OCI-LY3 (cell line): ENCODE measurements around the gene PPP2CA.
"Not testable (repeated sequence)": the region's sequence is repeated elsewhere in the genome, so short reads cannot be mapped to it uniquely, and the experiment has no call there.

Experiments used
- H2AFZ ChIP-seq: fragments of 200-600, 300-600 bp; shearing (Covaris generic); 2 replicates; pipeline ENCODE4 v1.6.0; 2014; ENCODE audit warnings: antibody characterized with exemption, low read depth, low read length
- H3K27ac ChIP-seq: fragments of 200-600, 300-600 bp; sonication (generic); 2 replicates; pipeline ENCODE4 v1.5.1; 2014; ENCODE audit warnings: mild to moderate bottlenecking, low read length, moderate library complexity, mixed read lengths
- H3K27me3 ChIP-seq: fragments of 200-600, 300-600 bp; sonication (generic); 2 replicates; pipeline ENCODE4 v1.6.1; 2014; ENCODE audit warnings: low read depth, low read length, mixed read lengths
- H3K36me3 ChIP-seq: fragments of 200-600, 300-600 bp; sonication (generic); replicated peaks from 2 replicates; pipeline ENCODE3; 2014; ENCODE audit warnings: low read depth, low read length, mixed read lengths
- H3K4me1 ChIP-seq: fragments of 300-600, 200-600 bp; sonication (generic); 2 replicates; pipeline ENCODE4 v1.6.1; 2014; ENCODE audit warnings: low read length, mixed read lengths
- H3K4me2 ChIP-seq: fragments of 200-600, 300-600 bp; sonication (generic); 2 replicates; pipeline ENCODE4 v1.6.1; 2014; ENCODE audit warnings: low read length, mixed read lengths
- H3K4me3 ChIP-seq: fragments of 300-600, 200-600 bp; sonication (generic); 2 replicates; pipeline ENCODE4 v1.5.1; 2014; ENCODE audit warnings: antibody characterized with exemption, mild to moderate bottlenecking, low read length, moderate library complexity
- H3K79me2 ChIP-seq: fragments of 300-600, 200-600 bp; shearing (Covaris generic); 2 replicates; pipeline ENCODE4 v1.6.1; 2014; ENCODE audit warnings: mild to moderate bottlenecking, low read length, mixed read lengths
- H3K9ac ChIP-seq: fragments of 300-600, 200-600 bp; shearing (Covaris generic); 2 replicates; pipeline ENCODE4 v1.6.0; 2014; ENCODE audit warnings: mild to moderate bottlenecking, low read length, moderate library complexity
- H3K9me3 ChIP-seq: fragments of 200-600, 300-600 bp; shearing (Covaris generic); 2 replicates; pipeline ENCODE4 v1.6.1; 2014; ENCODE audit warnings: low read length, mixed read lengths; ENCODE audit not compliant: insufficient read depth
- H4K20me1 ChIP-seq: fragments of 200-600, 300-600 bp; sonication (generic); 2 replicates; pipeline ENCODE4 v1.6.1; 2016; ENCODE audit warnings: low read length, mixed read lengths; ENCODE audit not compliant: insufficient read depth
- CTCF ChIP-seq: fragments of 200-600, 300-600 bp; sonication (generic); IDR thresholded peaks from 2 replicates; pipeline ENCODE4 v1.5.1; 2014; ENCODE audit warnings: antibody characterized with exemption, low read length, low read depth
- EZH2phosphoT487 ChIP-seq: fragments of 200-600 bp; shearing (Covaris generic); IDR thresholded peaks from 2 replicates; pipeline ENCODE4 v1.6.1; 2018; ENCODE audit warnings: antibody characterized with exemption, mixed run types, low read depth

Gene PPP2CA

GRCh38 chr5:134161513-134162395 lies 64.1 kb downstream of the PPP2CA start:
- no peaks in the 10 kb centered on the region for H3K4me1 ChIP-seq
- H3K9ac ChIP-seq = no peak overlapping the region
- no peak for TF ChIP-seq CTCF
- no peak for TF ChIP-seq EZH2phosphoT487
- H3K79me2 ChIP-seq = no peaks in the 10 kb centered on the region; the same call in none of the 2 replicates
- H3K27ac ChIP-seq = no peak overlapping the region
- H3K9me3 ChIP-seq = no peaks in the 10 kb centered on the region
- 0 out of 2 replicates have a peak, but pooled peaks cover 3% of the 10 kb centered on the region for H4K20me1 ChIP-seq
- H3K27me3 ChIP-seq = no peaks in the 10 kb centered on the region
- H2AFZ ChIP-seq = no peak overlapping the region
- H3K4me3 ChIP-seq = no peak overlapping the region
- H3K4me2 ChIP-seq = no peak overlapping the region
- H3K36me3 ChIP-seq = peaks cover 43% of the 10 kb centered on the region

GRCh38 chr5:134153657-134154056 lies 72.2 kb downstream of the PPP2CA start:
- Histone ChIP-seq H3K79me2 (peaks cover 3% of the 10 kb centered on the region; the same call in 1 of the 2 replicates), H3K27me3 (no peaks in the 10 kb centered on the region), H2AFZ (no peak overlapping the region), H3K9ac (no peak overlapping the region), H3K4me1 (no peaks in the 10 kb centered on the region), H3K27ac (no peak overlapping the region), H3K4me3 (no peak overlapping the region), H3K36me3 (peaks cover 52% of the 10 kb centered on the region), H4K20me1 (no peaks in the 10 kb centered on the region), H3K9me3 (no peaks in the 10 kb centered on the region), H3K4me2 (no peak overlapping the region)
- TF ChIP-seq CTCF = no peak
- TF ChIP-seq EZH2phosphoT487 = no peak

GRCh38 chr5:134153241-134153640 lies 72.6 kb downstream of the PPP2CA start:
- no peak overlapping the region for H2AFZ ChIP-seq
- H3K4me1 ChIP-seq = no peaks in the 10 kb centered on the region
- H3K36me3 ChIP-seq = peaks cover 48% of the 10 kb centered on the region
- no peak overlapping the region for H3K4me3 ChIP-seq
- no peaks in the 10 kb centered on the region for H3K27me3 ChIP-seq
- H3K27ac ChIP-seq = no peak overlapping the region
- no peaks in the 10 kb centered on the region for H3K9me3 ChIP-seq
- H3K9ac ChIP-seq = no peak overlapping the region
- H4K20me1 ChIP-seq = no peaks in the 10 kb centered on the region
- H3K79me2 ChIP-seq = peaks cover 3% of the 10 kb centered on the region; the same call in 1 of the 2 replicates
- TF ChIP-seq EZH2phosphoT487 = no peak
- H3K4me2 ChIP-seq = no peak overlapping the region

- H3K36me3 ChIP-seq = peaks cover 40% of the 10 kb centered on the region
- not testable (repeated sequence) for H3K9ac ChIP-seq, H3K79me2 ChIP-seq
These were observed 73.6 kb downstream of the PPP2CA start for GRCh38 chr5:134152173-134152832.

GRCh38 chr5:134151723-134152122 lies 74.2 kb downstream of the PPP2CA start:
- no peaks in the 10 kb centered on the region for H4K20me1 ChIP-seq
- H3K9ac ChIP-seq = no peak overlapping the region
- H3K9me3 ChIP-seq = no peaks in the 10 kb centered on the region
- peaks cover 40% of the 10 kb centered on the region for H3K36me3 ChIP-seq
- H3K79me2 ChIP-seq = peaks cover 3% of the 10 kb centered on the region; the same call in 1 of the 2 replicates
- H3K4me2 ChIP-seq = no peak overlapping the region
- no peaks in the 10 kb centered on the region for H3K27me3 ChIP-seq
- no peak overlapping the region for H3K27ac ChIP-seq
- H3K4me3 ChIP-seq = no peak overlapping the region
- H2AFZ ChIP-seq = no peak overlapping the region
- no peaks in the 10 kb centered on the region for H3K4me1 ChIP-seq
- TF ChIP-seq EZH2phosphoT487 (no peak), CTCF (no peak)

More at GRCh38 chr5:134152173-134152832, 73.6 kb downstream of the PPP2CA start:
- H3K4me1 ChIP-seq, H3K27me3 ChIP-seq, H3K27ac ChIP-seq, H3K4me3 ChIP-seq, H3K4me2 ChIP-seq, H3K9me3 ChIP-seq, H2AFZ ChIP-seq, H4K20me1 ChIP-seq: not testable (repeated sequence)
